ENCODE data around the gene URB2. TPM values are rescaled to one million over a fixed set of nuclear protein-coding genes. Genes with fewer than 3 reads are reported as not detected.
"Not testable (repeated sequence)": the region's sequence is repeated elsewhere in the genome, so short reads cannot be mapped to it uniquely, and the experiment has no call there.

URB2 gene
- total and polyA plus RNA-seq, 2 donors (not counting 1 experiment from before 2014, with no cell fraction given): 5.4 to 9.6 TPM

GRCh38 chr1:229593800-229594199 is 32.2 kb upstream of the URB2 start:
- no peaks in the 10 kb centered on the region for H3K9me3 ChIP-seq (ENCODE audit: control extremely low read depth in 1 of 3, control insufficient read depth in 2 of 3, insufficient read depth in 1 of 3, low read length in 2 of 3)
- ATAC-seq (ENCODE audit: low read depth) (no peak), DNase-seq (no peak)
- H3K4me2 ChIP-seq (replicated peaks; ENCODE audit: low read depth, low read length, poor library complexity, severe bottlenecking): no peak overlapping the region
- Mint-ChIP-seq H3K9me3 (ENCODE audit: insufficient read depth) (no peaks in the 10 kb centered on the region), H3K4me1 (no peaks in the 10 kb centered on the region), H3K27me3 (no peaks in the 10 kb centered on the region), H3K27ac (no peak overlapping the region), H3K4me3 (no peak overlapping the region)
- H3K27ac ChIP-seq (ENCODE audit: low read length in 2 of 2): no peak overlapping the region
- H4K20me1 ChIP-seq (ENCODE audit: control insufficient read depth, insufficient read depth, low read length, poor library complexity, severe bottlenecking): peaks cover 4% of the 10 kb centered on the region
- intact Hi-C loops (cut with micrococcal nuclease): no loop called here
- H3K4me1 ChIP-seq (ENCODE audit: control insufficient read depth in 2 of 2, insufficient read depth in 2 of 2, low read length in 2 of 2): no peaks in the 10 kb centered on the region
- no peaks in the 10 kb centered on the region for H3K27me3 ChIP-seq (replicated peaks in 1 of 4; ENCODE audit: control extremely low read depth in 1 of 4, control insufficient read depth in 3 of 4, insufficient read depth in 4 of 4, low read length in 3 of 4)
- no peak overlapping the region for H3K9ac ChIP-seq (ENCODE audit: low read length)
- POLR2A ChIA-PET: no interaction called here
- WGBS (ENCODE audit: insufficient coverage): 93% methylated on average over 6 of the region's 12 CpGs
- no peak overlapping the region for H2AFZ ChIP-seq (ENCODE audit: insufficient read depth, low read depth, low read length, poor library complexity, severe bottlenecking)
- H3K79me2 ChIP-seq (ENCODE audit: control insufficient read depth, insufficient read depth, low read length): peaks cover 6% of the 10 kb centered on the region
- no peak for TF ChIP-seq EZH2 (IDR thresholded peaks at IDR 0.05; ENCODE audit: borderline replicate concordance, insufficient read depth, low read depth, low read length, poor library complexity, severe bottlenecking)
- TF ChIP-seq CTCF (IDR thresholded peaks at IDR 0.05): no peak
- CTCF ChIA-PET: no interaction called here
- H3K36me3 ChIP-seq (replicated peaks in 1 of 2; ENCODE audit: control extremely low read depth in 1 of 2, control insufficient read depth in 1 of 2, extremely low read depth in 1 of 2, insufficient read depth in 2 of 2, low read length in 1 of 2): peaks cover 7 to 20% of the 10 kb centered on the region in 2 experiments
- H3K4me3 ChIP-seq (ENCODE audit: control extremely low read depth in 1 of 5, extremely low read depth in 1 of 5, insufficient read depth in 1 of 5, low read depth in 2 of 5, low read length in 4 of 5): no peak overlapping the region

GRCh38 chr1:229594227-229595008 is 31.6 kb upstream of the URB2 start:
- Mint-ChIP-seq H3K9me3 (ENCODE audit: insufficient read depth) (no peaks in the 10 kb centered on the region), H3K4me3 (no peak overlapping the region), H3K4me1 (no peaks in the 10 kb centered on the region), H3K27ac (no peak overlapping the region), H3K27me3 (no peaks in the 10 kb centered on the region)
- 96% methylated on average over 34 of the region's 34 CpGs for WGBS (ENCODE audit: insufficient coverage)
- Histone ChIP-seq H3K4me3 (ENCODE audit: control extremely low read depth in 1 of 5, extremely low read depth in 1 of 5, insufficient read depth in 1 of 5, low read depth in 2 of 5, low read length in 4 of 5) (no peak overlapping the region), H4K20me1 (ENCODE audit: control insufficient read depth, insufficient read depth, low read length, poor library complexity, severe bottlenecking) (peaks cover 4% of the 10 kb centered on the region), H3K4me2 (replicated peaks; ENCODE audit: low read depth, low read length, poor library complexity, severe bottlenecking) (no peak overlapping the region), H3K27me3 (replicated peaks in 1 of 4; ENCODE audit: control extremely low read depth in 1 of 4, control insufficient read depth in 3 of 4, insufficient read depth in 4 of 4, low read length in 3 of 4) (no peaks in the 10 kb centered on the region), H3K79me2 (ENCODE audit: control insufficient read depth, insufficient read depth, low read length) (peaks cover 9% of the 10 kb centered on the region), H3K4me1 (ENCODE audit: control insufficient read depth in 2 of 2, insufficient read depth in 2 of 2, low read length in 2 of 2) (no peaks in the 10 kb centered on the region), H3K9ac (ENCODE audit: low read length) (no peak overlapping the region), H3K9me3 (ENCODE audit: control extremely low read depth in 1 of 3, control insufficient read depth in 2 of 3, insufficient read depth in 1 of 3, low read length in 2 of 3) (no peaks in the 10 kb centered on the region), H3K27ac (ENCODE audit: low read length in 2 of 2) (no peak overlapping the region), H2AFZ (ENCODE audit: insufficient read depth, low read depth, low read length, poor library complexity, severe bottlenecking) (no peak overlapping the region), H3K36me3 (replicated peaks in 1 of 2; ENCODE audit: control extremely low read depth in 1 of 2, control insufficient read depth in 1 of 2, extremely low read depth in 1 of 2, insufficient read depth in 2 of 2, low read length in 1 of 2) (peaks cover 7 to 24% of the 10 kb centered on the region in 2 experiments)
- ATAC-seq (ENCODE audit: low read depth): no peak
- TF ChIP-seq CTCF (IDR thresholded peaks at IDR 0.05) (no peak), EZH2 (IDR thresholded peaks at IDR 0.05; ENCODE audit: borderline replicate concordance, insufficient read depth, low read depth, low read length, poor library complexity, severe bottlenecking) (no peak)
- CTCF ChIA-PET: interaction anchor here (1.2 kb wide), 1 partner anchor 15 kb away, joined by 3 read pairs; no protein-coding TSS in a partner anchor
- intact Hi-C loops (cut with micrococcal nuclease): no loop called here
- DNase-seq: no peak
- POLR2A ChIA-PET: no interaction called here

GRCh38 chr1:229595876-229596275 is 30.2 kb upstream of the URB2 start:
- H3K36me3 ChIP-seq (replicated peaks in 1 of 2; ENCODE audit: control extremely low read depth in 1 of 2, control insufficient read depth in 1 of 2, extremely low read depth in 1 of 2, insufficient read depth in 2 of 2, low read length in 1 of 2): peaks cover 9 to 34% of the 10 kb centered on the region in 2 experiments
- WGBS (ENCODE audit: insufficient coverage): 100% methylated on average over 1 of the region's 7 CpGs

More at GRCh38 chr1:229595876-229596275, 30.2 kb upstream of the URB2 start:
- H3K79me2 ChIP-seq (ENCODE audit: control insufficient read depth, insufficient read depth, low read length); H4K20me1 ChIP-seq (ENCODE audit: control insufficient read depth, insufficient read depth, low read length, poor library complexity, severe bottlenecking); H3K9ac ChIP-seq (ENCODE audit: low read length); H3K27ac Mint-ChIP-seq; H3K9me3 ChIP-seq (ENCODE audit: control extremely low read depth in 1 of 3, control insufficient read depth in 2 of 3, insufficient read depth in 1 of 3, low read length in 2 of 3); POLR2A ChIA-PET; ATAC-seq (ENCODE audit: low read depth); H3K27me3 ChIP-seq (replicated peaks in 1 of 4; ENCODE audit: control extremely low read depth in 1 of 4, control insufficient read depth in 3 of 4, insufficient read depth in 4 of 4, low read length in 3 of 4); H3K4me1 Mint-ChIP-seq; H3K27me3 Mint-ChIP-seq; H3K4me2 ChIP-seq (replicated peaks; ENCODE audit: low read depth, low read length, poor library complexity, severe bottlenecking); H3K4me3 ChIP-seq (ENCODE audit: control extremely low read depth in 1 of 5, extremely low read depth in 1 of 5, insufficient read depth in 1 of 5, low read depth in 2 of 5, low read length in 4 of 5); DNase-seq; H3K4me1 ChIP-seq (ENCODE audit: control insufficient read depth in 2 of 2, insufficient read depth in 2 of 2, low read length in 2 of 2); H3K9me3 Mint-ChIP-seq (ENCODE audit: insufficient read depth); H3K27ac ChIP-seq (ENCODE audit: low read length in 2 of 2); H3K4me3 Mint-ChIP-seq; intact Hi-C loops (cut with micrococcal nuclease); H2AFZ ChIP-seq (ENCODE audit: insufficient read depth, low read depth, low read length, poor library complexity, severe bottlenecking): not testable (repeated sequence)
- CTCF ChIA-PET: interaction anchor here (1.2 kb wide), 1 partner anchor 17 kb away, joined by 3 read pairs; no protein-coding TSS in a partner anchor
